ENCODE results near the gene ZNF26.
A peak's percentile ranks its signal among the peaks of the same experiment; 100 is the strongest.
"Not testable (repeated sequence)": the region's sequence is repeated elsewhere in the genome, so short reads cannot be mapped to it uniquely, and the experiment has no call there.

Gene ZNF26

GRCh38 chr12:132953771-132954170, 32.4 kb upstream of the ZNF26 start:
- no peak for TF ChIP-seq FOXP2 (optimal IDR thresholded peaks at IDR 0.05; ENCODE audit: control extremely low read depth, extremely low read length, insufficient read depth)
- TF ChIP-seq EZH2 (IDR thresholded peaks at IDR 0.05), result no peak
- no peak for TF ChIP-seq POLR2AphosphoS5 (IDR thresholded peaks at IDR 0.05; ENCODE audit: borderline replicate concordance, low read depth, low read length)
- peaks cover 11% of the 10 kb centered on the region for H3K9me3 ChIP-seq (ENCODE audit: low read depth, low read length)

DNA sequence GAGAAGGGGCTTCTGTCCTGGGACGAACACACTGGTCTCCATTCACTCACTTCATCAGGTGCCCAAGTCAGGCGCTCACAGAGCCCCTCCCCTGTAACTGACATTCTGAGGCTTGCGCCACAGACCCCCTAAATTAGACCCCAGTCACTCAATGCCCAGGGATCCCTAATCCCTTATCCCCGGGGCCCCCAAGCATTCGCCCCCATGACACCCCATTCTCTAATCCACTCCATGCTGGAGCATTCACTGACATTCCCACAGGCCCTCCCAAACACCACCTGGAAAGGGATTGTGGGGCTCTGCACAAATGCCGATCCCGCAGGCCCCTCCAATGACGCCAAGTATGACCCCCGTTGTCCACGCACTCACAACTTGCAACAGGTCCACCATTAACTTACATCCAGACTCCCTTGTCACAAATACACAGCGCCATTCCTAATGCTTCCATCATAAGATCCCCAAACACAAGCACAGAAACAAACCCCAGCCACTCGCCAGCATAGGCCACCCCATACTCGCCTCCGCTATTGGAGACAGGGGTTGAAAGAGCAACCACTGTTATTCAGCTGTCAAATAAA, 31.6 kb upstream of the ZNF26 start:
- Histone ChIP-seq H3K36me3 (ENCODE audit: insufficient read depth, low read length) (peaks cover 12% of the 10 kb centered on the region; the same call in 1 of the 2 replicates), H3K9ac (ENCODE audit: insufficient read length) (no peak overlapping the region), H3K27ac (0 out of 2 replicates have a peak overlapping the region, but pooled peaks have one; percentile 57), H3K4me3 (peak overlapping the region; percentile 93; the same call in 1 of the 2 replicates), H3K9me3 (ENCODE audit: low read depth, low read length) (peaks cover 11% of the 10 kb centered on the region; the same call in 1 of the 2 replicates)
- DNase-seq (ENCODE audit: low read depth, low spot score), result no peak
- TF ChIP-seq FOXP2 (optimal IDR thresholded peaks at IDR 0.05; ENCODE audit: control extremely low read depth, extremely low read length, insufficient read depth), result no peak
- TF ChIP-seq EZH2 (IDR thresholded peaks at IDR 0.05), result no peak
- no peak for TF ChIP-seq POLR2AphosphoS5 (IDR thresholded peaks at IDR 0.05; ENCODE audit: borderline replicate concordance, low read depth, low read length)

More at GRCh38 chr12:132953771-132954170, 32.4 kb upstream of the ZNF26 start:
- H3K36me3 ChIP-seq (ENCODE audit: insufficient read depth, low read length), result peaks cover 16% of the 10 kb centered on the region; the same call in 1 of the 2 replicates
- H3K9ac ChIP-seq (ENCODE audit: insufficient read length), result no peak overlapping the region
- no peak overlapping the region for H3K4me3 ChIP-seq
- DNase-seq (ENCODE audit: low read depth, low spot score), result no peak
- H3K27ac ChIP-seq, result no peak overlapping the region

DNA sequence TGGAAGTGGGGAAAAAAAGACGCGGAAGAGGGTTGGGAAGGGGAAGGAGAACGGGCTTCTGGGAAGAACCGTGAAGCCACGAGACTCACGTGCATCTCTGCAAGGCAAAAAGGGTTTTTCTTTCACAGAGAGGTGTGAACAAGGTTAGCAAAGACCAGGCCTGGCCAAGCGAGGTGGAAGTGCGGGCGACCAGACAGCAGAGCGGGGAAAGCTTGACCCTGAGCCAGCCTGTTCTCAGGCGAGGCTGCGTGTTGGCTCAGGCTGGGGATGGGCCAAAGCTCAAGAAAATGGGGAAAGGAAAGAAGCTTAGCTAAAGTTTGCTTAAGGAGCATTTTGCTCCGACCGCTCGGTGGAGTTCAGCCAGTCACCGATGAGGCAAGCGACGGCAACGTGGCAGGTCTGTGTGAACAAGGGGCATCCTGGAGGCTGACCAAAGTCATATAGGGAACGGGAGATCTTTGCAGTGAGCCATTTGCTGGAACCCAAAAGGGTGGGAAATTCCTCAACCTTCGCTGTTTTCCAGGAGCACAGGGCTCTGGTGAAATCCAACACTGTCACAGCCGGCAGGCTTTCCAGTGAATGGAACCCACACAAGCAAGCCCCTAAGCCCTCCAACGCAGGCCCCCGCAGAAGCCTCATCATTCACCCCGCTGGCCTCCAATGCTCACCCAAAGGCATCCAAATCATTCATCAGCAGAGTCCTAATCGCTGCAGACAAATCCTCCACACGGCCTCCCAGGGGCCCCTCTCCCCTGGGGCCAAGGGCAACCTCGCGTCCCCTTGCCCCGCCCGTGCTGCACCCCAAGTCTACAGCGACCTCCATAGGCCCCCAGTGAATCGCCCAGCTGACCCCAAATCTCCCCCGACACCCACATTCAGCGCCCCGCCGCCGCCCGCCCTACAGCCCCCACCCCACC, 30.8 kb upstream of the ZNF26 start:
- Histone ChIP-seq H3K4me3 (peak overlapping the region; percentile 93), H3K27ac (peak overlapping the region; percentile 57; the same call in 1 of the 2 replicates), H3K36me3 (ENCODE audit: insufficient read depth, low read length) (peaks cover 8% of the 10 kb centered on the region; the same call in 1 of the 2 replicates), H3K9me3 (ENCODE audit: low read depth, low read length) (peaks cover 11% of the 10 kb centered on the region; the same call in 1 of the 2 replicates), H3K9ac (ENCODE audit: insufficient read length) (peak overlapping the region; percentile 95)
- TF ChIP-seq EZH2 (IDR thresholded peaks at IDR 0.05) (no peak), FOXP2 (optimal IDR thresholded peaks at IDR 0.05; ENCODE audit: control extremely low read depth, extremely low read length, insufficient read depth) (no peak)
- no peak for DNase-seq (ENCODE audit: low read depth, low spot score)

- Histone ChIP-seq H3K36me3 (ENCODE audit: insufficient read depth, low read length) (peaks cover under 1% of the 10 kb centered on the region; the same call in 1 of the 2 replicates), H3K9ac (ENCODE audit: insufficient read length) (peak within 1 kb of the TSS; percentile 95), H3K4me3 (peak within 1 kb of the TSS; percentile 93), H3K9me3 (ENCODE audit: low read depth, low read length) (peaks cover 8% of the 10 kb centered on the region; the same call in 1 of the 2 replicates), H3K27ac (peak within 1 kb of the TSS; percentile 87)
- peak; percentile 45 for DNase-seq (ENCODE audit: low read depth, low spot score)
- TF ChIP-seq POLR2AphosphoS5 (IDR thresholded peaks at IDR 0.05; ENCODE audit: borderline replicate concordance, low read depth, low read length) (peak; percentile 54), FOXP2 (optimal IDR thresholded peaks at IDR 0.05; ENCODE audit: control extremely low read depth, extremely low read length, insufficient read depth) (no peak)
Measured at GRCh38 chr12:132956011-132956788, 30.0 kb upstream of the ZNF26 start, which contains the start of gene ZNF605. ZNF605 (minus strand) TSS chr12:132956306; CDS start chr12:132945635, 10,671 bp downstream.

GRCh38 chr12:132961790-132962189, 24.4 kb upstream of the ZNF26 start:
- not testable (repeated sequence) for H3K4me3 ChIP-seq; H3K27ac ChIP-seq; H3K9ac ChIP-seq (ENCODE audit: insufficient read length); H3K36me3 ChIP-seq (ENCODE audit: insufficient read depth, low read length); H3K9me3 ChIP-seq (ENCODE audit: low read depth, low read length); DNase-seq (ENCODE audit: low read depth, low spot score)

- not testable (repeated sequence) for H3K9ac ChIP-seq (ENCODE audit: insufficient read length); H3K36me3 ChIP-seq (ENCODE audit: insufficient read depth, low read length); H3K9me3 ChIP-seq (ENCODE audit: low read depth, low read length); H3K27ac ChIP-seq; DNase-seq (ENCODE audit: low read depth, low spot score); H3K4me3 ChIP-seq
Measured at GRCh38 chr12:132963947-132964346, 22.2 kb upstream of the ZNF26 start.

DNA sequence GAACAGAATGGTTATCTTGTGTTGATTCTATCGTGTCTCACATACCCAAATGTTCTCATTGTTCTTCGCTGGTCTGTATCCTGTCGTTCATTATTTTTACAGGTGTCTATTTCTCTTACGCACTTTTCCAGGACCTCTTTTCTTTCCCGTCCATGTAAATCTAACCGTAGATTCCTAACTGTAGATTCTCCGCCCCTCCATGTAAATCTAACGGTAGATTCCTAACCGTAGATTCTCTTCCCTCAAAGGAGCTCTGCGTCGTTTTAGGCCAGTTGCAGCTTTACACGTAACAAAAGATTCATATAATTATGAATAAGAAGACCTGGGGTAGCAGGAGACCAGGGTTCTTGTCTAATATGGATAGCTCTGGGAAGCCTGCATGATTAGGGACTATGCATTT, 20.4 kb upstream of the ZNF26 start:
- no peaks in the 10 kb centered on the region for H3K9me3 ChIP-seq (ENCODE audit: low read depth, low read length)
- H3K4me3 ChIP-seq, result no peak overlapping the region
- no peaks in the 10 kb centered on the region for H3K36me3 ChIP-seq (ENCODE audit: insufficient read depth, low read length)
- DNase-seq (ENCODE audit: low read depth, low spot score), result no peak
- H3K27ac ChIP-seq, result no peak overlapping the region
- H3K9ac ChIP-seq (ENCODE audit: insufficient read length), result no peak overlapping the region
- no peak for TF ChIP-seq EZH2 (IDR thresholded peaks at IDR 0.05)
- no peak for TF ChIP-seq FOXP2 (optimal IDR thresholded peaks at IDR 0.05; ENCODE audit: control extremely low read depth, extremely low read length, insufficient read depth)
- TF ChIP-seq POLR2AphosphoS5 (IDR thresholded peaks at IDR 0.05; ENCODE audit: borderline replicate concordance, low read depth, low read length), result no peak

Data from SK-N-MC (cell line).